Measurements from ENCODE around the gene L3MBTL2.

The L3MBTL2 gene

DNA sequence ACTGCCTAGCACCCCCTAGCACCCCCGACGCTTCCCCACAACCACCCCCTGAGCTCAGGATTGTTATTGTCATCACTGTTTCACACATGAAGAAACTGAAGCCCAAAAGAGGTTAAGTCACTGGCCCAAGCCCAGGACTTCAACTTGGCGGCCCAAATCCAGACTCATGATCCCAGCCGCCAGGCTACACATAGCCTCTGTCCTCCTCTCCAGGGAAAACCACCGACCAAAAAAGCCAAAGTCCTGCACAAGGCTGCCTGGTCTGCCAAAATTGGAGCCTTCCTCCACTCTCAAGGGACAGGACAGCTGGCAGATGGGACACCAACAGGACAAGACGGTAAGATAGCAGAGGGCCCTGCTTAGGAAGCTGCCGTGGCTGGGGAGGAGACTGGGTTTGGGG lies 10.8 kb downstream of the L3MBTL2 start:
- no peak for DNase-seq

DNA sequence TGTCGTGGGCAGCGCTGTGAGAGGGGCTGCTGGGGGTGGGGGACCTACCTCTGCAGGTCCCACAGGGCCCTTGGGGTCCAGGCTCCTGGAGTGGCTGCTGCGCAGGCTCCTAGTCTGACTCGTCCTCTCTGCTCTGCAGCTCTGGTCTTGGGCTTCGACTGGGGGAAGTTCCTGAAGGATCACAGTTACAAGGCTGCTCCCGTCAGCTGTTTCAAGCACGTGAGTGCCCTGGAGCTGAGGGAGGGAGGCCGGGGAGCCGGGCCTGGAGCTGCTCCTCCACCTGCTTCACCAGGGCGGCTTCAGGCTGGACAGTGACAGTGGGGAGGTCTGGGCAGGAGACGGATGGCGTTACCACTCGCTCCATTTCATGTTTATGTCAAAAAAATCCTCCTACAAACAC lies 11.9 kb downstream of the L3MBTL2 start:
- DNase-seq = no peak

DNA sequence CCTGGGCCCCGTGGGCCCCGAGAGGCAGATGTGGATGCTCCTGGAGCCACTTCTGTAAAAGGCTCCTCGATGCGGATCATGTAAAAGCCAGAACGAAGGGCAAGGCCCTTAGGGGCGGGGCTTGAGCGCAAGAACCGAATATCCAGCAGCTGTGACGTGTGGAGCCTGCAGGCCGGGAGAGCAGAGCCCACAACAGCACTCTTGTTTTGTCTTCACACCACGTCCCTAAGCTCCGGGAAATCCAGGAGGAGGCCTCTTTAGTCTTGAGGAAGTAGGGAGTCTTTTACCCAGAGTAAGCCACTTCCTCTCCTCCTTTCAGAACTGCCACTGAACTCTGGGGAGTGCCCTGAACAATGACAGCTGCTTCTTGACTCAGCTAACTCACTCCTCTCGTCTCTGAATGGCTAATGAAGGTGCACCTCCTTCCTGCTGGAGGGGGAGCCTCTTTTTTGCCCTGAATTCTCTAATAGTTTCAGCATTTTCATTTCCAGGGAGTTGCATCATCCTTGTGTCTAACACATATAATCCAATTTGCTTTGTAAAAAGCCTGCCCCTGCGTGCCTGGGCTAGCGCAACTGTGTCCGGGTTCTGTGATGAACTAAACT lies 12.5 kb downstream of the L3MBTL2 start:
- peak; percentile 27 for DNase-seq

DNA sequence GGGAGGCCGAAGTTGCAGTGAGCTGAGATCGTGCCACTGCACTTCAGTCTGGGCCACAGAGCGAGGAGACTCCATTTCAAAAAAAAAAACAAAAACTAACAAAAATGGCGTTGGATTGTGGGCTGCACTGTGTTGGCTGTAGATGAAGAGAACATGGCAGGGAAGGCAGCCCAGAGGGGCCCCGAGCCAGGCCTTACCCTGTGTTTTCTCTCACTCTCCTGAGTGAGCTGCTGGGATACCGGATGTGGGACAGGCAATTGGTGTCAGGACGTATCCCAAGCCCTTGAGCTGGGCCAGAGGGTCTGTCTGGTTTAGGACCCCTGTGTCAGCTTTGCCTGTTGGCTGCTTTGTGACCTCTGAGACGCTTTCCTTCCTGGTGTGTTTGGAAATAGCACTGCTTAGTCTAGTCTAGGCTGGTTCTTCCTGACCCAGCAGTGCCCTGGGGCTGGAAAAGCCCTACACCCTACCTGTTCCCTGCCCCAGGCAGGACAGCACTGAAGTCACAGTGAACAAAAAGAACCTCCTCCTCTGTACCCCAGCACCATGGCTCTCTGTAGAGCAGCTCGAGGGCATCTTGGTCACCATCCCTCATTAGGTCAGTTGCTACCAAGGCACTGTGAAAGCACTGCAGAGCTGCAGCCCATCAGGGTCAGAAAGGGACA lies 17.9 kb downstream of the L3MBTL2 start:
- no peak for DNase-seq

DNA sequence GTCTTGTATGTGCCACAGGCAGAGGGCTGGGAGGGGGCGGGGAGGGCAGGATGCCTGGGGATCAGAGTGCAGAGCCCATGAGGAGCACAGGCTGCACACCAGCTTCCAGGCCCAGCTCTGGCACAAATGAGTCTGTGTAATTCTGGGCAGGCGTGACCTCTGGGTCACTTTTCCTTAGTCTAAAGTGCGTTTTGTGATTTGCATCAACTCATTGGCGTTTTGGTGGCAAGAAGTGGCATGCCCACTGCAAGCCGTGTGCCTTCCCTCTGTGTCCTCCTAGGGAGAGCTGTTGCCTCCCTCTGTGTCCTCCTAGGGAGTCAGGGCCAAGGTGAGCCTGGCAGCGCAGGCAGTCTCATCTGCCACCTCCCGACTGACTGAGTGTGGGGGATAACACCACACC lies 18.4 kb downstream of the L3MBTL2 start:
- DNase-seq = no peak

DNA sequence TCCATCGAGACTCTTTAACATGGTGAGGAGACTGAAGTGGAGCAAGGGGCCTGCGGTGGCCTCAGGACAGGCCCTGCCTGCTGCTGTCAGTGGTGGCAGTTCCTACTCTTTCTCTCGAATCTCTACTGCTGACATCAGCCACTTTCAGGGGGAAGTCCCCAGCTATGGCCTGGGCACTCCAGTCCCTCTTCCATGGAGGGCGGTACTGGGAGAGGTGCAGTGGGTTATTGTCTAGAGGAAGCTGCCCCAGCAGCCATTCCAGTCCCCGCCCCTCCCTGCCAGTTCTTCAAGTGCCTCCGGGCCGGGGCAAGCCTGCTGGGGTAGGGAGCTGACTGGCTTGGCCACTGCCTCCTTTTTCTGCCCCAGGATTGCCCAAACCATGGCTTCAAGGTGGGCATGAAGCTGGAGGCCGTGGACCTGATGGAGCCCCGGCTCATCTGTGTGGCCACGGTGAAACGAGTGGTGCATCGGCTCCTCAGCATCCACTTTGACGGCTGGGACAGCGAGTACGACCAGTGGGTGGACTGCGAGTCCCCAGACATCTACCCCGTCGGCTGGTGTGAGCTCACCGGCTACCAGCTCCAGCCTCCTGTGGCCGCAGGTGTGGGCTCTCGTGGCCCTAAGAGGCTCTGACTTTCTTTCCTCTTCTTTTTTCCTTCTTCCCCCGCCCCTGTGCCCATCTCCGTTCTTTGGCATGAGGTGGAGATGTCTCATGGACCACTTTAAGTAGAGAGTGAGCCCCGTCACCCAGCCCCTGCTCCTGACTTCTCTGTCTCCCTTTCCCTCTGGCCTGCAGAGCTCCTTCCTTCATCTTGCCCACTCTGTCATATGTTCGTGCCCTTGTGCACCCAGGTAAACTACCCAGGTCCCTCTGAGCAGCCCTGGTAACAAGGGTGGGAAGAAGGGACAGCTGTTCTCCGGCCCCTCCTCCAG lies 21.9 kb downstream of the L3MBTL2 start:
- no peak for DNase-seq

DNA sequence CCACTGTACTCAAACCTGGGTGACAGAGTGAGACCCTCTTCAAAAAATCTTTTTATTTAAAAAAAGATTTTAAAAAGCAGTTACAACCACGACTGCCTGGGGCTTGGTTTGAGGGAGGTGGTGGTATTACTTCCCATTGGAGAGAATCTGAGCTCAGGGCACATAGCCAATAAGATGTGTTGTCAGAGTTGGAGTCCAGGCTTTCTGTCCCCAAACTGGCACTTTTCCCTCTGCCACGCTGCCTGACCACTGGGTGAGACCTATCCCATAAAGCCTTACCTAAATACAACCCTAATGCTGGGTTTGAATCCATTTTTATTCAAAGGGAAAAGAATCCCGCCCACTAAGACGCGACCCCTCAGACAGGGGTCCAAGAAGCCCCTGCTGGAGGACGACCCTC lies 24.1 kb downstream of the L3MBTL2 start:
- DNase-seq = no peak

DNA sequence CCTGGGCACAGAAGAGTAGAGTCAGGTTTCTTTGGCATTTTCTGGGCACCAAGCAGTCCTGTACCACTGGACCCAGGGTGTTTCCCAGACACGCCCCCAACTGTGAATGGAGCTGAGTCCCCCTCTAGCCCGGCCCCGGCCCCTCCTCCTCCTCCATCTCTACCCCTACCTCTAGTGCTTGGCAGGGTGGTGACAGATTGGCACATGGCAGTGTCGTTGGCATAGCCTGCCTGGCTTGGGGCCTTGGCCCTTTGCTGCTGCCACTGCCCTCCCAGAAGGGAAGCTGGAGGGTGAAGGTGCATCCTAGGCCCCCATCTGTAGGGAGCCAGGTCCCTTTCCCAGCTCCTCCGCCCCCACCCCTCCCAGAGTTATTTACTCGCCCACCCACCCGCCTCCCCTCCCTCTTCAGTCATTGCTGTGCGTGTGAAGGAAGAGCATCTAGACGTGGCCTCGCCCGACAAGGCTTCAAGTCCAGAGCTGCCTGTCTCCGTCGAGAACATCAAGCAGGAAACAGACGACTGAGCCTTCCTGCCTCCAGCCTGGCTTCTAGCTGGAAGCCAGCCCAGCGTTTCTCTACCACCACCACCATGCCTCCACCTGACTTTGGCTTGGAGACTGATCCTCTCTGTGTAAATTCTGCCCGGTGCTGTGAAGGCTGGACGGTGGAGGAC lies 24.8 kb downstream of the L3MBTL2 start:
- DNase-seq = no peak

DNA sequence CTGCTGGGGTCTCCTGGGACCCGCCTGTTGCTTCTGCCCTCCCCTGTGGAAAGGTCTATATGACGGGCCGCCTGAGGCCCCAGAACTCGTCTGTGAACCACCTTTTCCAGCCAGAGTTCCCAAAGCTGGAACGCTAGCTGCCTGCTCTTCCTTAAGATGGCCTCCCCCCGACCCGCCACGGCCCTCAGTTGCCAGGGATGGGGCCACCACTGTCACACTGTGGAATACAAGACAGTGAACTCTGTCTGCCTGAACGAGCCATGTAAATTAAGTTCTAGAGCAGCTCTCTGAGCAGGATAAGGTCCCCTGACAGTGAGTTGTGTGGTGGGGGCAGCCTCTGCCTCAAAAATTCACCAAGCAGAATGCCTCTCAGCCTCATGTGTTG lies 25.3 kb downstream of the L3MBTL2 start:
- DNase-seq = no peak

DNA sequence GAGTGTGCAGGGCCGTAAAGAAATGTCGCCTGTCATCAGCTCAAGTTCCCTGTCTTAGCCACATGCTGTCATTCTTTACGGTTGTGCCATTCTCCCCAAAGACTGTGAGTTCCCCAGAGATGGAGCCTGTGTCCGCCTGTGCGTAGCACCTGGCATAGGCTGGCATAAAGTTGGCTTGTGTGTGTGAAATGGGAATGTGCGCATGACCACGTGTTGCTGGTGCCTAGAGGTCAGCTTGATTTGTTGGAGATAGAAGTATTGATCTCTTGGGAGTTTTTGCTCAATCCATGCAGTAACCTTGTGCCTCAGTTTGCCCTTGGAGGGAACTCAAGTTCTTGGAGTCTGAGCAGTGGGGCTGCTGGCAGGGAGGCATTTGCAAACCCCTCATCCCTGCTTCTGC lies 26.3 kb downstream of the L3MBTL2 start:
- no peak for DNase-seq

DNA sequence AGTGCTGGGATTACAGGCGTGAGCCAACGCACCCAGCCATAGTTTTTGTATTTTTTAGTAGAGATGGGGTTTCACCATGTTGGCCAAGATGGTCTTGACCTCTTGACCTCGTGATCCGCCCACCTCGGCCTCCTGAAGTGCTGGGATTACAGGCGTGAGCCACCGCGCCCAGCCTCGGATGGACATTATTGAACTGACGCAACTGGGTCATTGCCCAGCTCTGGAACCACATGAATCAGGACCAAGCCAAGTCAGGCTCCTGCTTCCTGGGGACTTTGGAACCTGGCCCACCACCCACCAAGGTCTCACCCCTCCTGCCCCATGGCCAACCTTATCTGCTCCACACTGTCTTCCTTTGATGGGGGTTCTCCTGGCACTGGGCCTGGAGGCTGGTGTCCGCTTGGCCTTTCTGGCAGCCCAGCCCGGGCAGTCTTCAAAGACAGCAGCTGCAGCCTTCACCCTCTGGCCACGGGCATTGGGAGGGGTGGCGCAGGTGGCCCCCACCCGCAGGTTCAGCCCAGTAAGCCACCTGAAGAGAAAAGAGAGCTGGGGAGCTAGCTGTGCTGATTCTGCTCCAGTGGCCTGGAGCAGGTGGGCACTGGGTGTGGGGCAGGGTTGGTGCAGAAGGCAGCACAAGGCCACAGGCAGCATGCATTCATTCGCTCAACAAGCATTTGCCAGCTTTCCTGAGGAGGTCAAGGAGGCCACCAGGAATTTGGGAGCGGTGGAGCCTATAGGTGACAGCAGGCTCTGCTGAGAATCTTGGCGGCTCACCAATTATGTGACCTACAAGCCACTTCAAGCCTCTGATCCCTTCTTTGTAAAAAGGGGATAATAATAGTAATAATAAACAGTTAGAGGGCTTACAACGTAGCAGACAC lies 29.9 kb downstream of the L3MBTL2 start:
- no peak for DNase-seq

DNA sequence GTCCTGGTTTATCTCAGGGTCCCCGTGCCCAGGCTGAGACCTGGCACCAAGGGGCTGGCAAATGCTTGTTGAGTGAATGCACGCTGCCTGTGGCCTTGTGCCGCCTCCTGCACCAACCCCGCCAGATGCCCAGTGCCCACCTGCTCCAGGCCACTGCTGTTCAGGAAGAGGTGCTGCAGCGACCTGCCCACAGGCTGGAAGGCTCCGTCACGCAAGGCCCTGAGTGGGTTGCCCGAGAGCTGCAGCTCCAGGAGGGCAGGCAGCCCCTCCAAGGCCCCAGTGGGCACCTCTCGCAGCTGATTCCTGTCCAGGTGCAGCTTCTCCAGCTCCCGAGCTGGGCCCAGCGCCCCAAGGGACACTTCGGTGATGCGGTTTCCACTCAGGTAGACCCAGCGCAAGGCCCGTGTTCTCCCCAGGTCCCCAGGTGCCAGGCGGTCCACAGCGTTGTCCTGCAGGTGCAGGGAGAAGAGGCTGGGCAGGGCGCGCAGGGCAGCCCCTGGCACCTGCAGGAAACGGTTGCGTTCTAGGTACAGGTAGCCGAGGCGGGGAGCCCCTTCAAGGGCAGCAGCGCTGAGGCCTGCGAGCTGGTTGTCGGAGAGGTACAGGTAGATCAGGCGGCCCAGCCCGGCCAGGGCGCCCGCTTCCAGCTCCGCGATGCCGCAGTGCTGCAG lies 32.1 kb downstream of the L3MBTL2 start:
- no peak for DNase-seq

DNA sequence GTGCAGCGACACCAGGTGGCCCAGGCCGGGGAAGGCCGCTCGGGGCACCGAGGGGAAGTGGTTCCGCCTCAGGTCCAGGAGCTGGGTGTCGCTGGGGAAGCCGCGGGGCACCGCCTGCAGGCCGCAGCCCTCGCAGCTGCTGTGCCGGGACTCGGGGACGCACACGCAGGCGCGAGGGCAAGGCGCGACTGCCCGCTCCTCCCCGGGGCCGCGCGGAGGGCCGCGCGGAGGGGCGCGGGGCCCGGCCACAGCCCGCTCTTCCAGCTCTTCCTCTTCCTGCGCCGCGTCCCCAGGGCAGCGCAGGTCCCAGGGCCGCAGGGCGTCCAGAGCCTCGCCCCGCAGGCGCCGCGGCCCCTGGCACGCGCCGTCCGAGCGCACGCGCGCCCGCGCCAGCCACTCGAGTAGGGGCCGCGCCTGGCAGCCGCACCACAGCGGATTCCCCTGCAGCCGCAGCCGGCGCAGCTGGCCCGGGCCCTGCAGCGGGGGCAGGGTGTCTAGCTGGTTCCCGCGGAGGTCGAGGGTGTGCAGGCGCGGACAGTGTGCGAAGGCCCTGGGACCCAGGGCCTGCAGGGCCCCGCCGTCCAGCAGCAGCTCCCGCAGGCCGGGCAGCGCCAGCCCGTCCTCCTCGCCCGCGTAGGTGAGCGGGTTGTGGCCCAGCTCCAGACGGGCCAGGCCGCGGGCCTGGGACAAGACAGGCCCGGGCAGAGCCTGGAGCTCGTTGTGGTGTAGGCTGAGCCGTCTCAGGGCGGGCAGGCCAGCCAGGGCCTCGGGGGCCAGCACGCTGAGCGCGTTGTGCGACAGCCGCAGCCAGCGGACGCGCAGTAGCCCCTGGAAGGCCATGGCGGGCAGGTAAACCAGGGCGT lies 32.8 kb downstream of the L3MBTL2 start:
- DNase-seq = peak; percentile 71

DNA sequence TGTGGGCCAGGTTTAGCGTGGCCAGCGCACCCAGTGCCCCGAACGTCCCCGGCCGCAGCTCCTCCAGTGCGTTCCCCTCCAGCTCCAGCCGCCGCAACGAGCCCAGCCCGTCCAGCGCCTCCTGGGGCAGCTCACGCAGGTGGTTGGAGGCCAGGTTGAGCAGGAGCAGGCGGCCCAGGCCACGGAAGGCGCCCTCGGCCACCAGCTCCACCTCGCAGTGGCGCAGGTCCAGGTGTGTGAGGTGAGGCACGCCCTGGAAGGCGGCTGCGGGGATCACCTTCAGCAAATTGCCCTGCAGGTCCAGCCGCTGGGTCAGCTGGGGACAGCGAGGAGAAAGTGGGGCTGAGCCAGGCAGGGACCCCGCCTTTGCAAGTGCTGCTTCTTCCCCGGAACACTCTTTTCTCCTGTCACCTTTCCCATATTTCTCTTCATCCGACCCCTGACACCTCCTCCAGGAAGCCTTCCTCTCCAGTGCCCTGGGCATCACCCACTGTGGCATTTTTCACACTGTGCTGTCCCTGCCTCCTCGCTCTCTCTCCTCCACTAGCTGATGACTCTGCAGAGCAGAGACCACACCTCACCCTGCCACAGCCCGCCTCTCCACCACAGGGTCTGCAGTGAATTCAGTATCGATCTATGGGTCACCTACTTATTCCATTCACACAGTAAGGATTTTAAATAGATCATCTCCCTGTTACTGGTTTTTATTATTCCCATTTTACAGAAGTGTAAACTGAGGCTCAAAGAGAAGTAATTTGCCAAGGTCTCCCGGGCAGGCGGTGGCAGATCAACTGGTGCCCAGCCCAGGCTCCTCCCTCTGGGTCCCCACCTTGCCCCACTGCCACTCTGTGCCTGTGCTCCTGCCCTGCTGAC lies 33.7 kb downstream of the L3MBTL2 start:
- no peak for DNase-seq

DNA sequence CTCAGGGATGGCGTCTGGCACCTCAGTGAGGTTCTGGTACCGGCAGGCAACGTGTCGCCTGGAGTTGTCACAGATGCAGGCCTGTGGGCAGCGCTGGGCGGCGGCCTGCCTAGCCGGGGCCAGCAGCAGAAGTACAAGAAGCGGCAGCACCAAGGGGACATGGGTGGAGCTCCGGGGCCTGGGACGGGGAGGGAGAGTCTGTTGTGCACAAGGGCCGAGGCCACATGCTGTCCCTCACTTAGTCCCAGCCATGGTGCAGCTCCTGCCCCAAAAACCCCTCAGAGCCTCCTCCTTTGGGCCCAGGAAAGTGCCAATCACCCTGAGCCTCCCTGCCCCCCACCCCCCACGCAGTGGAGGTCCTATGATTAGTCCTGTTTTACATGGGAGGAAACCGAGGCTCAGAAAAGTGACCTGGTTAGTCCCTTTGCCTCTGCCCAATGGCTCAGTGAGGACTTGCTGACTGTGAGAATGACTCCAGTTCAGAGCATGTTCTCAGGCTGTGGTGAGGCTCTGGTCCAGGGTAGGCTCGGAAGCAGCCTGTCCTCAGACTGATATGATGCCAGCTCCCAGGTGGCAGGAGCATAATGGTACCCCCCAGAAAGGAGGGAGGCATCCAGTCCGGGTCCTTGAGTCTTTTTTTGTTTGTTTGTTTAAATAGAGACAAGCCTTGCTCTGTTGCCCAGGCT lies 34.5 kb downstream of the L3MBTL2 start:
- no peak for DNase-seq

DNA sequence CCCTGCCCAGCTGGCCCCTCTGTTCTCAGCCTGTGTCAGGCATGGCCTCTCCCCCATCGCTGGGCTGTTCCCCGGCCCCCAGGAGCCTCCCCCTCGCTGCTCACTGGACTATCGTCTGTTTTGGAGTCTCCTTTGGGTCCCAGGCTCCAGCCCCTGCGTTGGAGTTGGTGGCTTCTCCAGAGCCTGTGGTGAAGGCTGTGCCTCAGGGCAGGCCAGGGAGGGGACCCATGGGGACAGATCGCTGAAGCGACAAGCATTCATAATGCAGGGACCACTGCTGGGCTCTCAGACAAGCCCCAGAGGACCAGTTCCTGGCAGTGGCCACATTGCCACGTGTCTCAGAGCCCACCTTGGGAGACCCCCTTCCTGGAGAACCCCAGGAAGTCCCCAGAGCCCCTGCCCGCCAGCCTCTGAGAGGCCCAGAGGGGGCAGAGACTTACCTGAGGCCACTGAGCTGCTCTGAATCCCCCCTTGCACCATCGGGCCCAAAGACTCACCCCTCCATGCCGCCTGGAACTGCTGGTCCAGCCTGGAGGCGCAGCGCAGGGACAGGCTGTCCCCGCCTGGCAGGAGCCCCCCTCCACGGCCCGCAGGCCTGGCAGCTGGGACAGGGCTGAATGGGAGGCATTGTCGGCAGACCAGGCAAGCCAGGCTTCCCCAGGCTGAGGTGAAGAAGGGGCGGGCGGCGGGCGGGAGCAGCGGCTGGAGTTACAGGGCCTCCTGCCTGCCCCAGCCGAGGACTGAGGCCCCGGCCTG lies 35.4 kb downstream of the L3MBTL2 start, which contains the start of gene CHADL:
Gene CHADL, minus strand, starts transcription at position 555 of the 756 bp plus-strand sequence. Its CDS starts 50 bp downstream, at position 505.
- DNase-seq = no peak

DNA sequence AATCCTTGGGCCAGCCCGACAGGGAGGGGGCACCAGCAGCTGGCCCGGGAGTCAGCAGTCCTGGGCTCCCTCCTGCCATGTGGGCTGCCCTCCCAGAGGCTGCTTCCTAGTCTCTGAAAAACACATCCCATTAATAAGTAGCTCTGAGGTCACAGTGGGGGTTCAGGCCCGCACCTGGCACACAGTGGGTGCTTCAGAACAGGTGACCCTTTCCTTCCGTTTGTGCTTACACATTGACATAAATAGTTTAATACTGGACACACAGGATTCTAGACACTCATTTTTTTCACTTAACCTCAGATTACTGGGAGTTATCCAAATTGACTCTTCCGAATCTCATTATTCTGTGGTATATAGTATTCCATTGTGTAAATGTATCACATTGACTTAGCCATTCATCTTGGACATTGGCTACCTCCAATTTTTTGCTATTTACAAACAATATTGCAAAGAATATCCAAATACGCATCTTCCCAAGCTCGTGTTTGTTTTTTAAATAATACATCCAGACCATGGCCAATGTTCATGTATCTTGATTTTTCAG lies 36.1 kb downstream of the L3MBTL2 start:
- DNase-seq = no peak

Measured in stimulated activated naive CD4-positive, alpha-beta T cell treated with Interleukin-2 at 50 U/mL for 16 hours (primary cell).